Astrocyte (in vitro differentiated cells and primary cell): Measurements from ENCODE around the gene SERINC4. TPM values are rescaled to one million over a fixed set of nuclear protein-coding genes. Genes with fewer than 3 reads are reported as not detected.

Experiments
- DNase-seq: peaks from one replicate; pipeline ENCODE4 v3.0.0-alpha.2; 2010; ENCODE audit warnings: low read depth
- FAIRE-seq: peaks from 2 replicates; lab custom pipeline; 2011; peaks lifted over from hg19 to GRCh38; lab: Jason Lieb, UNC
- H2AFZ ChIP-seq: 2 replicates; pipeline ENCODE4 v1.6.0; 2012; ENCODE audit warnings: low read depth, low read length, inconsistent platforms
- H3K27ac ChIP-seq: 2 replicates; pipeline ENCODE4 v1.5.1; 2011; ENCODE audit warnings: low read depth, low read length, inconsistent platforms
- H3K27me3 ChIP-seq: 2 replicates; pipeline ENCODE4 v1.6.0; 2011; ENCODE audit warnings: low read length, inconsistent platforms; ENCODE audit not compliant: insufficient read depth
- H3K36me3 ChIP-seq: 2 replicates; pipeline ENCODE4 v1.5.1; 2011; ENCODE audit warnings: low read length, inconsistent platforms; ENCODE audit not compliant: insufficient read depth
- H3K4me1 ChIP-seq: 2 replicates; pipeline ENCODE4 v1.5.1; 2011; ENCODE audit warnings: low read length, inconsistent platforms; ENCODE audit not compliant: insufficient read depth
- H3K4me2 ChIP-seq: 2 replicates; pipeline ENCODE4 v1.6.0; 2012; ENCODE audit warnings: low read length, inconsistent platforms
- H3K4me3 ChIP-seq: 2 replicates; pipeline ENCODE4 v1.5.1; 2011; ENCODE audit warnings: low read depth, mild to moderate bottlenecking, low read length, inconsistent platforms; ENCODE audit not compliant: insufficient read depth
- H3K79me2 ChIP-seq: 2 replicates; pipeline ENCODE4 v1.6.0; 2012; ENCODE audit warnings: mild to moderate bottlenecking, low read length, inconsistent platforms; ENCODE audit not compliant: insufficient read depth
- H3K9ac ChIP-seq: 2 replicates; pipeline ENCODE4 v1.6.0; 2012; ENCODE audit warnings: mild to moderate bottlenecking, low read length, inconsistent platforms
- H3K9me3 ChIP-seq: 2 replicates; pipeline ENCODE4 v1.5.1; 2012; ENCODE audit warnings: low read depth, mild to moderate bottlenecking, low read length, inconsistent platforms; ENCODE audit not compliant: insufficient read depth
- H4K20me1 ChIP-seq: 2 replicates; pipeline ENCODE4 v1.6.0; 2012; ENCODE audit warnings: low read length, inconsistent platforms; ENCODE audit not compliant: insufficient read depth
- H3K27ac Mint-ChIP-seq: one replicate; pipeline ENCODE4 v1.8.0; 2021; ENCODE audit warnings: mild to moderate bottlenecking, mixed read lengths; ENCODE audit not compliant: unreplicated experiment
- H3K27me3 Mint-ChIP-seq: one replicate; pipeline ENCODE4 v1.8.0; 2021; ENCODE audit warnings: low read depth, mixed read lengths; ENCODE audit not compliant: unreplicated experiment
- H3K36me3 Mint-ChIP-seq: one replicate; pipeline ENCODE4 v1.8.0; 2021; ENCODE audit warnings: low read depth, mixed read lengths; ENCODE audit not compliant: unreplicated experiment
- H3K4me1 Mint-ChIP-seq: one replicate; pipeline ENCODE4 v1.8.0; 2021; ENCODE audit warnings: low read depth, mixed read lengths; ENCODE audit not compliant: unreplicated experiment
- H3K4me3 Mint-ChIP-seq: one replicate; pipeline ENCODE4 v1.8.0; 2021; ENCODE audit warnings: mild to moderate bottlenecking, moderate library complexity, mixed read lengths; ENCODE audit not compliant: unreplicated experiment
- H3K9me3 Mint-ChIP-seq: one replicate; pipeline ENCODE4 v1.8.0; 2021; ENCODE audit warnings: mild to moderate bottlenecking, mixed read lengths; ENCODE audit not compliant: unreplicated experiment
- EZH2 ChIP-seq: IDR thresholded peaks from 2 replicates; pipeline ENCODE4 v1.6.1; 2012; ENCODE audit warnings: mild to moderate bottlenecking, low read length, inconsistent platforms; ENCODE audit not compliant: insufficient read depth
- total RNA-seq: library from RNA; stranded (reverse); gene quantifications from 2 replicates; pipeline ENCODE4 v1.2.1, GENCODE V29; 2021
- TF ChIP-seq, protein P1 (sequence below): IDR thresholded peaks from 2 replicates; pipeline ENCODE4 v1.5.1; 2011; ENCODE audit warnings: low read depth, mild to moderate bottlenecking, inconsistent platforms, low read length, moderate library complexity; ENCODE audit not compliant: insufficient read depth

SERINC4 gene
- total RNA-seq, 1 donor from 2014 or later = 0.30 TPM

DNA sequence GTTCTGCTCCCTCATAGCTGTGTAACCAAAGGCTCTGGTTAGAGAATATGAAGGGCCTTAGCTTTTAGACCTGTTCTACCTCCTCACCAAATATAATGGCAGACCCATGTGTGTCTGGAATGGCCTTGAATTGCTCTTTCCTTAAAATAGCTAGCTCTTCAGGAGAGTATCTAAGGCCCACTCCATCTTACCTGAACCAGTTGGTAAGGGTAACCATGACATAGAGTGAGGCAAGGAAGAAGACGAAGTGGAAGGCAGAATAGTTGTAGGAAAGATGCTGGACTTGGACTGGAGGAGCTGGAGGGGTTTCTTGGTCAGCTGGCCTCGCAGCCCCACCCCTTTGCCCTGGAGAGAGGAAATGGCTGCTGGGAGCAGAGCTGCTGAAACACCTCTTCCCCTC, 4.8 kb downstream of the SERINC4 start:
- Mint-ChIP-seq H3K4me3 (peak overlapping the region; percentile 97), H3K4me1 (peaks cover 54% of the 10 kb centered on the region), H3K9me3 (no peaks in the 10 kb centered on the region), H3K36me3 (peaks cover 28% of the 10 kb centered on the region), H3K27me3 (no peaks in the 10 kb centered on the region), H3K27ac (no peak overlapping the region)
- no peaks in the 10 kb centered on the region for H3K27me3 ChIP-seq
- H3K27ac ChIP-seq = no peak overlapping the region
- DNase-seq (no peak), FAIRE-seq (no peak)
- peaks cover 33% of the 10 kb centered on the region for H3K4me1 ChIP-seq
- no peak for TF ChIP-seq EZH2
- TF ChIP-seq, protein P1, sequence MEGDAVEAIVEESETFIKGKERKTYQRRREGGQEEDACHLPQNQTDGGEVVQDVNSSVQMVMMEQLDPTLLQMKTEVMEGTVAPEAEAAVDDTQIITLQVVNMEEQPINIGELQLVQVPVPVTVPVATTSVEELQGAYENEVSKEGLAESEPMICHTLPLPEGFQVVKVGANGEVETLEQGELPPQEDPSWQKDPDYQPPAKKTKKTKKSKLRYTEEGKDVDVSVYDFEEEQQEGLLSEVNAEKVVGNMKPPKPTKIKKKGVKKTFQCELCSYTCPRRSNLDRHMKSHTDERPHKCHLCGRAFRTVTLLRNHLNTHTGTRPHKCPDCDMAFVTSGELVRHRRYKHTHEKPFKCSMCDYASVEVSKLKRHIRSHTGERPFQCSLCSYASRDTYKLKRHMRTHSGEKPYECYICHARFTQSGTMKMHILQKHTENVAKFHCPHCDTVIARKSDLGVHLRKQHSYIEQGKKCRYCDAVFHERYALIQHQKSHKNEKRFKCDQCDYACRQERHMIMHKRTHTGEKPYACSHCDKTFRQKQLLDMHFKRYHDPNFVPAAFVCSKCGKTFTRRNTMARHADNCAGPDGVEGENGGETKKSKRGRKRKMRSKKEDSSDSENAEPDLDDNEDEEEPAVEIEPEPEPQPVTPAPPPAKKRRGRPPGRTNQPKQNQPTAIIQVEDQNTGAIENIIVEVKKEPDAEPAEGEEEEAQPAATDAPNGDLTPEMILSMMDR = no peak
- H3K79me2 ChIP-seq = peaks cover 37% of the 10 kb centered on the region
- no peak overlapping the region for H3K9ac ChIP-seq
- H3K4me3 ChIP-seq = no peak overlapping the region
- peaks cover 44% of the 10 kb centered on the region for H4K20me1 ChIP-seq
- no peak overlapping the region for H2AFZ ChIP-seq
- peaks cover 25% of the 10 kb centered on the region for H3K36me3 ChIP-seq
- no peaks in the 10 kb centered on the region for H3K9me3 ChIP-seq
- H3K4me2 ChIP-seq = peak overlapping the region; percentile 91

DNA sequence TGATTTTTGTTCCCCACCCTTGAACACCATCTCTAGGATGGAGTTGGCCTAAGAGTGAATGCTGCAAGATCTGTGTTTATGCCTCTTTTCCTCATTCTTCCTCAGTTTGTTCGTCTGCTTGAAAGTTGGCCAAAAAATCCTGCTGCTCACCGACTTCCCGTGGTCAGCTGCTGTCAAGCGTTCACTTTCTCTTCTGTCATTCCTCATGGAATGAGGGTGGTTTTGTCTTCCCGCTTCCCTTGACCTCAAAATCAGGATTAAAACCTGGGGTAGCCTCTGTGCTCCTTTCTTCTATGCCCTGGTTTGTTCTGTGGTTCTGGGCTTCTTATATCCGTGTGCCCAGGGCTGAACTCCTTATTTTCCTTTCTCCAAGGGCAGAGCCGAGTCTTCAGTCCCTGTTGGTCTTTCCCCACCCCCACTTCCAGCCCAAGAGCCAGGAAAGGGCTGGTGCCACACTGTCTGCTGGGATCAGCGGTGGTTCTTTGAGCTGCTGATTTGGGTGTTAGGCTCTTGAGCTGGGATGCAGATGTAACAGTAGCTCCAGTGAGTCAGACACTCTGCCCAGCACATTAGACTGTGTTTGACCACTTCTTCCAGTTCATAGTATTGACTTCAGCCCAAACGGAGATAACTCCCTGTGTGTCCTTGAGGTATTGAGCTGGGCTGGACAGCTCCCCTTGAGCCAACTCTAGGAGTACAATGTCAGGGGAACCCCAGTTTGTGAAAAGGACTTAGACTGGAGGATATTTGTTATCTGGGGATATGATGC, 5.6 kb downstream of the SERINC4 start:
- Histone ChIP-seq H3K79me2 (peaks cover 37% of the 10 kb centered on the region), H3K4me2 (peak overlapping the region; percentile 91), H3K9me3 (no peaks in the 10 kb centered on the region), H3K36me3 (peaks cover 22% of the 10 kb centered on the region), H3K27me3 (no peaks in the 10 kb centered on the region), H3K9ac (peak overlapping the region; percentile 100), H3K27ac (peak overlapping the region; percentile 35), H4K20me1 (peaks cover 44% of the 10 kb centered on the region), H3K4me1 (peaks cover 29% of the 10 kb centered on the region), H3K4me3 (peak overlapping the region; percentile 100), H2AFZ (no peak overlapping the region)
- FAIRE-seq = no peak
- Mint-ChIP-seq H3K36me3 (peaks cover 28% of the 10 kb centered on the region), H3K4me3 (peak overlapping the region; percentile 97), H3K27me3 (no peaks in the 10 kb centered on the region), H3K9me3 (no peaks in the 10 kb centered on the region), H3K4me1 (peaks cover 51% of the 10 kb centered on the region), H3K27ac (peak overlapping the region; percentile 99)
- DNase-seq = peak; percentile 65
- no peak for TF ChIP-seq EZH2
- TF ChIP-seq, protein P1 = no peak

DNA sequence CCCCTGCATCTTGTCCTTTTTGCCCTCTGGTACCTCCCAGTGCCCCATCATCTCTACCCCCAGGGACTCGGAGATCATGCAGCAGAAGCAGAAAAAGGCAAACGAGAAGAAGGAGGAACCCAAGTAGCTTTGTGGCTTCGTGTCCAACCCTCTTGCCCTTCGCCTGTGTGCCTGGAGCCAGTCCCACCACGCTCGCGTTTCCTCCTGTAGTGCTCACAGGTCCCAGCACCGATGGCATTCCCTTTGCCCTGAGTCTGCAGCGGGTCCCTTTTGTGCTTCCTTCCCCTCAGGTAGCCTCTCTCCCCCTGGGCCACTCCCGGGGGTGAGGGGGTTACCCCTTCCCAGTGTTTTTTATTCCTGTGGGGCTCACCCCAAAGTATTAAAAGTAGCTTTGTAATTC, 6.4 kb downstream of the SERINC4 start:
- Mint-ChIP-seq H3K4me3 (peak overlapping the region; percentile 97), H3K27me3 (no peaks in the 10 kb centered on the region), H3K27ac (peak overlapping the region; percentile 99), H3K4me1 (peaks cover 49% of the 10 kb centered on the region), H3K36me3 (peaks cover 26% of the 10 kb centered on the region), H3K9me3 (no peaks in the 10 kb centered on the region)
- DNase-seq (no peak), FAIRE-seq (no peak)
- H3K4me1 ChIP-seq = peaks cover 29% of the 10 kb centered on the region
- H3K27ac ChIP-seq = no peak overlapping the region
- peak overlapping the region; percentile 100 for H3K4me3 ChIP-seq
- H3K4me2 ChIP-seq = peak overlapping the region; percentile 91
- peaks cover 37% of the 10 kb centered on the region for H3K79me2 ChIP-seq
- H4K20me1 ChIP-seq = peaks cover 44% of the 10 kb centered on the region
- no peak overlapping the region for H2AFZ ChIP-seq
- H3K36me3 ChIP-seq = peaks cover 20% of the 10 kb centered on the region
- no peaks in the 10 kb centered on the region for H3K9me3 ChIP-seq
- peak overlapping the region; percentile 100 for H3K9ac ChIP-seq
- no peaks in the 10 kb centered on the region for H3K27me3 ChIP-seq
- TF ChIP-seq, protein P1 = no peak
- TF ChIP-seq EZH2 = no peak
